ENCODE results near the gene ANKIB1.

DNA sequence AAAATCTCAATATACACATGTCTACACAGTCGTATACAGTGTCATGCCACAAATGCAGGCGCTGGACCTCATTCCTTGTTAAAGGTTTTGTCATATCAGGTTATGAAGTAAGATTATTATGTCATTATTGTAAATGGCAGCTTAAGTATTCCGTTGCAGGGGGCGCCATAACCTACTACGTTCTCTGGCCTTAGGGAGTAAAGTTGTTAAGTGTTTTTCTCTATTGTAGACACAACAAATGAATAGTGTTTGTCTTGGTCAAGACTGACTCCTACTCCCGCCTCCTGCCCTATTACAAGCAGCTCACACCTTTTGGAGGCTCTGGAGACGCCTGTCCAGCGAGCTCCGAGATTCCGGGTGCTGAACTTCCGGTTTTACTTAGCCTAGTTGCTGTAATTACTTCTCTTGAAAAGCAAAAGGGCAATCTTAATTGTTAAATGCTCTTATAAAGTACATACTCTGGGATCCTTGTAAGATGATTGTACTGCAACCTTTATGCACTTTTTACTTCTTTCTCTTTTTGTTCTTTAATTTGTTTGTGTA is 202.5 kb downstream of the ANKIB1 start:
- TF ChIP-seq POLR2A (IDR thresholded peaks at IDR 0.05; ENCODE audit: low read depth, low read length): no peak
- TF ChIP-seq POLR2AphosphoS5 (IDR thresholded peaks at IDR 0.05; ENCODE audit: low read depth, low read length): peak; percentile 37; the same call in 1 of the 2 replicates
- no peak for TF ChIP-seq TAF1 (IDR thresholded peaks at IDR 0.05; ENCODE audit: borderline replicate concordance, low read depth, low read length)
